ENCODE results near the gene CRYGB. TPM values are rescaled to one million over a fixed set of nuclear protein-coding genes. Genes with fewer than 3 reads are reported as not detected.

The CRYGB gene
- polyA plus RNA-seq, 3 donors = not detected

- no peak overlapping the region for H3K4me3 Mint-ChIP-seq
- peaks cover 0 to 2% (median 1%) of the 10 kb centered on the region in 3 donors for H3K27me3 Mint-ChIP-seq (ENCODE audit: low read depth in 3 of 3)
- DNase-seq = no peak
- no peaks in the 10 kb centered on the region for H3K27me3 ChIP-seq (ENCODE audit: control insufficient read depth in 2 of 2, insufficient read depth in 2 of 2, low read length in 2 of 2)
- H3K9me3 Mint-ChIP-seq = no peaks in the 10 kb centered on the region
- H3K79me2 ChIP-seq (ENCODE audit: insufficient read depth, low read length) = no peaks in the 10 kb centered on the region
- no CpG with 5 or more reads among the region's 4 CpGs for WGBS (ENCODE audit: insufficient coverage)
- no peak overlapping the region for H2AFZ ChIP-seq (ENCODE audit: insufficient read depth, low read depth, low read length, poor library complexity, severe bottlenecking)
- no peak for TF ChIP-seq CTCF (IDR thresholded peaks at IDR 0.05)
- H3K27ac Mint-ChIP-seq = no peak overlapping the region
- no peak overlapping the region for H3K9ac ChIP-seq (ENCODE audit: insufficient read depth, low read length, poor library complexity, severe bottlenecking)
- no peaks in the 10 kb centered on the region for H3K36me3 ChIP-seq (replicated peaks in 1 of 2; ENCODE audit: control insufficient read depth in 1 of 2, insufficient read depth in 2 of 2, low read length in 2 of 2)
- H3K36me3 Mint-ChIP-seq = no peaks in the 10 kb centered on the region
- H4K20me1 ChIP-seq (ENCODE audit: insufficient read depth, low read length) = no peaks in the 10 kb centered on the region
- H3K4me3 ChIP-seq (replicated peaks in 1 of 3; ENCODE audit: low read depth in 2 of 3, low read length in 3 of 3) = no peak overlapping the region
- no peaks in the 10 kb centered on the region for H3K9me3 ChIP-seq (replicated peaks in 1 of 2; ENCODE audit: control insufficient read depth in 1 of 2, insufficient read depth in 1 of 2, low read length in 2 of 2)
- H3K4me2 ChIP-seq (replicated peaks; ENCODE audit: extremely low read depth, low read length, poor library complexity, severe bottlenecking) = no peak overlapping the region
- no peak overlapping the region for H3K27ac ChIP-seq (ENCODE audit: low read depth in 1 of 2, low read length in 2 of 2)
- H3K4me1 Mint-ChIP-seq = peaks cover 20% of the 10 kb centered on the region
- peaks cover 9 to 10% of the 10 kb centered on the region in 2 donors for H3K4me1 ChIP-seq (ENCODE audit: control insufficient read depth in 1 of 2, insufficient read depth in 2 of 2, low read length in 2 of 2)
- intact Hi-C loops (cut with micrococcal nuclease) = loop anchor here in 1 of 2 donors (10.0 kb wide), 1 partner anchor 76 kb away; the partner anchor contains the start of gene IDH1
Observed at GRCh38 chr2:208179028-208179609, 33.2 kb upstream of the CRYGB start.

- Histone ChIP-seq H3K4me1 (ENCODE audit: control insufficient read depth in 1 of 2, insufficient read depth in 2 of 2, low read length in 2 of 2) (peaks cover 19 to 23% of the 10 kb centered on the region in 2 donors), H3K27me3 (ENCODE audit: control insufficient read depth in 2 of 2, insufficient read depth in 2 of 2, low read length in 2 of 2) (no peaks in the 10 kb centered on the region), H3K27ac (ENCODE audit: low read depth in 1 of 2, low read length in 2 of 2) (no peak overlapping the region), H4K20me1 (ENCODE audit: insufficient read depth, low read length) (no peaks in the 10 kb centered on the region), H3K4me2 (replicated peaks; ENCODE audit: extremely low read depth, low read length, poor library complexity, severe bottlenecking) (no peak overlapping the region), H3K79me2 (ENCODE audit: insufficient read depth, low read length) (no peaks in the 10 kb centered on the region), H3K36me3 (replicated peaks in 1 of 2; ENCODE audit: control insufficient read depth in 1 of 2, insufficient read depth in 2 of 2, low read length in 2 of 2) (no peaks in the 10 kb centered on the region), H3K4me3 (replicated peaks in 1 of 3; ENCODE audit: low read depth in 2 of 3, low read length in 3 of 3) (no peak overlapping the region), H3K9ac (ENCODE audit: insufficient read depth, low read length, poor library complexity, severe bottlenecking) (no peak overlapping the region), H2AFZ (ENCODE audit: insufficient read depth, low read depth, low read length, poor library complexity, severe bottlenecking) (no peak overlapping the region), H3K9me3 (replicated peaks in 1 of 2; ENCODE audit: control insufficient read depth in 1 of 2, insufficient read depth in 1 of 2, low read length in 2 of 2) (no peaks in the 10 kb centered on the region)
- peaks cover 0 to 6% (median 0%) of the 10 kb centered on the region in 3 donors for H3K27me3 Mint-ChIP-seq (ENCODE audit: low read depth in 3 of 3)
- H3K9me3 Mint-ChIP-seq = no peaks in the 10 kb centered on the region
- DNase-seq = no peak
- peaks cover 28% of the 10 kb centered on the region for H3K4me1 Mint-ChIP-seq
- WGBS (ENCODE audit: insufficient coverage) = 87% methylated on average over 6 of the region's 6 CpGs
- H3K27ac Mint-ChIP-seq = peak overlapping the region in 1 of 7 donors; percentile 30
- intact Hi-C loops (cut with micrococcal nuclease) = loop anchor here in 1 of 2 donors (10.0 kb wide), 1 partner anchor 79 kb away; the partner anchor contains the start of gene IDH1
- no peak overlapping the region for H3K4me3 Mint-ChIP-seq
- H3K36me3 Mint-ChIP-seq = no peaks in the 10 kb centered on the region
- TF ChIP-seq CTCF (IDR thresholded peaks at IDR 0.05) = no peak
Observed at GRCh38 chr2:208175840-208176153, 29.8 kb upstream of the CRYGB start.

Data from CD14-positive monocyte (primary cell).